Gastrocnemius medialis (tissue), 4 donors: Measurements from ENCODE around the gene TBX5. TPM values are rescaled to one million over a fixed set of nuclear protein-coding genes. Genes with fewer than 3 reads are reported as not detected.

Source experiments
- ATAC-seq, 2 donors: fragments of 150-250 bp; one replicate each; pipeline ENCODE4 v1.9.1; 2016
- DNase-seq, 2 donors: peaks; one replicate each; pipeline ENCODE4 v3.0.0-alpha.2; 2019
- H3K27ac ChIP-seq, 4 donors: fragments of 200-600 bp; sonication (generic); 1 replicate in 1 of 4; 2 replicates in 3 of 4; pipeline ENCODE4 v1.5.1; 2016 to 2018; ENCODE audit warnings: mild to moderate bottlenecking in 2 of 4, moderate library complexity in 1 of 4
- H3K27me3 ChIP-seq, 3 donors: fragments of 200-600 bp; sonication (generic) in 2 of 3; 1 replicate in 1 of 3; 2 replicates in 2 of 3; pipeline versions ENCODE4 v1.5.1 to v1.6.0; 2016 to 2019; ENCODE audit warnings: mild to moderate bottlenecking in 1 of 3, moderate library complexity in 1 of 3
- H3K36me3 ChIP-seq, 2 donors: fragments of 200-600 bp; sonication (generic) in 1 of 2; one replicate each; pipeline ENCODE4 v1.5.1; 2017 to 2018
- H3K4me1 ChIP-seq, 2 donors: fragments of 200-600 bp; sonication (generic) in 1 of 2; one replicate each; pipeline ENCODE4 v1.5.1; 2016 to 2017; ENCODE audit warnings: mild to moderate bottlenecking in 2 of 2
- H3K4me3 ChIP-seq, 4 donors: fragments of 200-600 bp; sonication (generic) in 3 of 4; 1 replicate in 1 of 4; 2 replicates in 3 of 4; pipeline ENCODE4 v1.5.1; 2016 to 2019; ENCODE audit warnings: mild to moderate bottlenecking in 2 of 4
- H3K9me3 ChIP-seq, 3 donors: fragments of 200-600 bp; sonication (generic) in 2 of 3; 1 replicate in 1 of 3; 2 replicates in 2 of 3; pipeline ENCODE4 v1.5.1; 2016 to 2019
- POLR2A ChIP-seq, 2 donors: fragments of 450-650 bp; IDR thresholded peaks; one replicate each; pipeline ENCODE4 v1.6.1; 2017; ENCODE audit warnings: antibody characterized with exemption in 2 of 2, mild to moderate bottlenecking in 2 of 2, moderate library complexity in 2 of 2
- in situ Hi-C, 4 donors: fragments of 200-750 bp; cut with MboI; loops; one replicate each; pipeline versions ENCODE4 v1.15.0 to v1.8.0; 2017; ENCODE audit warnings: low sequenced_read_pairs in 4 of 4
- intact Hi-C: fragments of 100-400 bp; cut with DNase I; formaldehyde crosslinking; loops from one replicate; pipeline ENCODE4 v1.15.1; 2023; ENCODE audit warnings: low total_unique reads
- total RNA-seq, 4 donors: library from RNA; depleted of rRNA; stranded (reverse); fragments of >200 nt; gene quantifications; one replicate each; pipeline versions ENCODE4 v1.1.0 to v1.2.3, GENCODE V29; 2016
- TF ChIP-seq, protein P1 (sequence below), 5 experiments: fragments of 450-650 bp in 3 of 5; fragments of 200-600 bp in 2 of 5; sonication (generic) in 2 of 5; IDR thresholded peaks in 4 of 5; conservative IDR thresholded peaks in 1 of 5; 1 replicate in 4 of 5; 2 replicates in 1 of 5; pipeline ENCODE4 v1.5.1; 2016 to 2019; ENCODE audit warnings: antibody characterized with exemption in 5 of 5, mild to moderate bottlenecking in 3 of 5, moderate library complexity in 3 of 5

The TBX5 gene
- total RNA-seq, 4 donors from 2014 or later, result not detected

DNA sequence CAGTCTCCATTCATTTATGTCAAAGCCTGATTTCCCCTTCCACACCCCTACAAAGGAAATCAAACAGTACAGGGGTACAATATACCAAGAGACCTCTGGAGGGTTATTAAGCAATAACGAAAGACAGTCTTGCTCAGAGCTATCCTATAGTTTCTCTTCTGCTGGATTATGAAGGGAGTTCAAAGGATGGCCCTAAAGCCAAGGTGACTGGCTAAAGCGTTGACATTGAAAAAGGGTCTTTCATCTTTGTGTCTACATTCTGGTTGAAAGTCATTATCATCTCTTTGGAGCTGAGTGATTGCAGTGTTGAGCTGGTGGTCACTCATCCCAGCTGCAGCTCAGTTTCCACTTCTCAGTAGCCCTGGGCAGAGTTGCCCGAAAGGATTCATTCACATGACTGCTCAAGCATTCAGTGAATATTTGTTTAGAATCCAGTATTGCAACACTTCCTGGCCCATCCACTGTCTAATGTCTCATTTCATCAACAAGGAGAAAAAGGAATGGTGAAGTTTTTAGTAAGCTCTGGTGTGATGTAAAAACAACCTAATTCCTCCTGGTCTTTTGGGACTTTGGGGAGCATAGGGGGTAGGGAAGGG, 19.2 kb upstream of the TBX5 start:
- H3K4me1 ChIP-seq, result no peaks in the 10 kb centered on the region
- TF ChIP-seq, protein P1, sequence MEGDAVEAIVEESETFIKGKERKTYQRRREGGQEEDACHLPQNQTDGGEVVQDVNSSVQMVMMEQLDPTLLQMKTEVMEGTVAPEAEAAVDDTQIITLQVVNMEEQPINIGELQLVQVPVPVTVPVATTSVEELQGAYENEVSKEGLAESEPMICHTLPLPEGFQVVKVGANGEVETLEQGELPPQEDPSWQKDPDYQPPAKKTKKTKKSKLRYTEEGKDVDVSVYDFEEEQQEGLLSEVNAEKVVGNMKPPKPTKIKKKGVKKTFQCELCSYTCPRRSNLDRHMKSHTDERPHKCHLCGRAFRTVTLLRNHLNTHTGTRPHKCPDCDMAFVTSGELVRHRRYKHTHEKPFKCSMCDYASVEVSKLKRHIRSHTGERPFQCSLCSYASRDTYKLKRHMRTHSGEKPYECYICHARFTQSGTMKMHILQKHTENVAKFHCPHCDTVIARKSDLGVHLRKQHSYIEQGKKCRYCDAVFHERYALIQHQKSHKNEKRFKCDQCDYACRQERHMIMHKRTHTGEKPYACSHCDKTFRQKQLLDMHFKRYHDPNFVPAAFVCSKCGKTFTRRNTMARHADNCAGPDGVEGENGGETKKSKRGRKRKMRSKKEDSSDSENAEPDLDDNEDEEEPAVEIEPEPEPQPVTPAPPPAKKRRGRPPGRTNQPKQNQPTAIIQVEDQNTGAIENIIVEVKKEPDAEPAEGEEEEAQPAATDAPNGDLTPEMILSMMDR (IDR thresholded peaks at IDR 0.05 in 4 of 5, conservative IDR thresholded peaks at IDR 0.05 in 1 of 5), result no peak
- TF ChIP-seq POLR2A (IDR thresholded peaks at IDR 0.05), result no peak
- H3K27ac ChIP-seq, result no peak overlapping the region
- ATAC-seq, result no peak
- DNase-seq, result no peak
- H3K36me3 ChIP-seq, result no peaks in the 10 kb centered on the region
- H3K4me3 ChIP-seq, result no peak overlapping the region
- intact Hi-C loops, result no loop called here
- in situ Hi-C loops, result no loop called here
- peaks cover 0 to 5% (median 3%) of the 10 kb centered on the region in 3 donors for H3K27me3 ChIP-seq
- no peaks in the 10 kb centered on the region for H3K9me3 ChIP-seq

GRCh38 chr12:114420944-114421335, 15.0 kb upstream of the TBX5 start:
- in situ Hi-C loops, result no loop called here
- TF ChIP-seq, protein P1 (IDR thresholded peaks at IDR 0.05 in 4 of 5, conservative IDR thresholded peaks at IDR 0.05 in 1 of 5), result no peak
- no peak for TF ChIP-seq POLR2A (IDR thresholded peaks at IDR 0.05)
- H3K4me3 ChIP-seq, result no peak overlapping the region

DNA sequence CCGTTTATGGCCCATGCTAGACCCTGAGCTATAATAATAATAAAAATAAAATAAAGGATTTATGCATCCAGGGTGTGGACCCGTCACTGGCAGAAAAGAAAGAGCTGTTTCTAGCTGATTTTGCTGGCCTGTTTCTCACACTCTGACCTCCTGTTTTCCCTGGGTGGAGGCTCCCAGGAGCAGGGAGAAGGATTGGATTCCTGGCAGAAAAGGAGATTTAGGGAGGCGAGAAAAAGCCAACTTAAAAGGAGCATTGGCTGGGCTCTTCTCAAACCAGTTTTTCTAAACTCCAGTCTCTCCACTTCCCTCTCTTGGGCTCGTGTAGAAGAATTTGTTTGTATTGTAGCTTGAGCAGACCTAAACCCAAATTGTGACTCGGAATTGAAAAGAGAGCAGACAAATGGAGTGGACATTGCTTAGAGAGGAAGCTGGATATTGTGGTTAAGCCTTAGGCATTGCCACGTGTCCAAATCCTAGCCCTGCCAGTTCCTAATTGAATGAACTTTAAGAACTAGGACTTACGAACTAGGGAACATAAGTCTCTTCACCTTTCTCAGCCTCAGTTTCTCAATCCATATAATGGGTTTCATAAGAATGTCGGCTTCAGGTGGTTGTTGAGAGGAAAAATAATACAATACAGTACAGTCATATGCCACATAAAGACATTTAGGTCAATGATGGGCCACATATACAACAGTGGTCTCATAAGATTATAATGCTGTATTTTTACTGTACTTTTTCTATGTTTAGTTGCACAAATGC, 14.4 kb upstream of the TBX5 start:
- Histone ChIP-seq H3K27me3 (peaks cover 4 to 22% (median 11%) of the 10 kb centered on the region in 3 donors), H3K9me3 (no peaks in the 10 kb centered on the region), H3K27ac (no peak overlapping the region), H3K36me3 (no peaks in the 10 kb centered on the region), H3K4me3 (no peak overlapping the region), H3K4me1 (no peaks in the 10 kb centered on the region)
- in situ Hi-C loops (no loop called here), intact Hi-C loops (no loop called here)
- TF ChIP-seq, protein P1 (IDR thresholded peaks at IDR 0.05 in 4 of 5, conservative IDR thresholded peaks at IDR 0.05 in 1 of 5), result no peak
- no peak for TF ChIP-seq POLR2A (IDR thresholded peaks at IDR 0.05)
- ATAC-seq (no peak), DNase-seq (no peak)

More at GRCh38 chr12:114420944-114421335, 15.0 kb upstream of the TBX5 start:
- intact Hi-C loops, result no loop called here
- DNase-seq (no peak), ATAC-seq (no peak)
- Histone ChIP-seq H3K36me3 (no peaks in the 10 kb centered on the region), H3K9me3 (no peaks in the 10 kb centered on the region), H3K27ac (no peak overlapping the region), H3K27me3 (peaks cover 0 to 19% (median 7%) of the 10 kb centered on the region in 3 donors), H3K4me1 (no peaks in the 10 kb centered on the region)

DNA sequence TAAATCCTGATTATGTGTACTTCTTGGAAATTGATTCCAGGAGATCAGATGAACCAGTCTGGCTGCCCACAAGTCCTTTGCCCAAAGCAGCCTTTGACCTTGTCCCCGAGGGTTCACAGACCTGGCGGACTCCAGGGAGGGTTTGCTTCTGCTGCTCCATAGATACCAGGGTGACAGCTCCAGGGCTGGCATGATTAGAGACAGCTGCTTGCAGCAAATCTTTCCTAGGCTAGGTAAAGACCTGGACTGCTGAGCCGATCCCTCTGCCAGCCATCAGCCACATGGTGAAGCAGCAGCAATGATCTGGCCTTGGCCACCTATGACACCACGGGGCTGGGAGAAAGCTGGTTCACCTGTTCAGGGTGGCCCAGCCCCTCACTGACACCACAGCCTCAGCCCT, 10.1 kb upstream of the TBX5 start:
- Histone ChIP-seq H3K27me3 (peaks cover 40 to 57% (median 47%) of the 10 kb centered on the region in 3 donors), H3K4me3 (no peak overlapping the region), H3K9me3 (no peaks in the 10 kb centered on the region), H3K36me3 (no peaks in the 10 kb centered on the region), H3K27ac (no peak overlapping the region), H3K4me1 (no peaks in the 10 kb centered on the region)
- intact Hi-C loops (no loop called here), in situ Hi-C loops (no loop called here)
- DNase-seq, result no peak
- no peak for TF ChIP-seq POLR2A (IDR thresholded peaks at IDR 0.05)
- TF ChIP-seq, protein P1 (IDR thresholded peaks at IDR 0.05 in 4 of 5, conservative IDR thresholded peaks at IDR 0.05 in 1 of 5), result no peak
- no peak for ATAC-seq
